ENCODE measurements around the gene CLEC20A.

The CLEC20A gene

DNA sequence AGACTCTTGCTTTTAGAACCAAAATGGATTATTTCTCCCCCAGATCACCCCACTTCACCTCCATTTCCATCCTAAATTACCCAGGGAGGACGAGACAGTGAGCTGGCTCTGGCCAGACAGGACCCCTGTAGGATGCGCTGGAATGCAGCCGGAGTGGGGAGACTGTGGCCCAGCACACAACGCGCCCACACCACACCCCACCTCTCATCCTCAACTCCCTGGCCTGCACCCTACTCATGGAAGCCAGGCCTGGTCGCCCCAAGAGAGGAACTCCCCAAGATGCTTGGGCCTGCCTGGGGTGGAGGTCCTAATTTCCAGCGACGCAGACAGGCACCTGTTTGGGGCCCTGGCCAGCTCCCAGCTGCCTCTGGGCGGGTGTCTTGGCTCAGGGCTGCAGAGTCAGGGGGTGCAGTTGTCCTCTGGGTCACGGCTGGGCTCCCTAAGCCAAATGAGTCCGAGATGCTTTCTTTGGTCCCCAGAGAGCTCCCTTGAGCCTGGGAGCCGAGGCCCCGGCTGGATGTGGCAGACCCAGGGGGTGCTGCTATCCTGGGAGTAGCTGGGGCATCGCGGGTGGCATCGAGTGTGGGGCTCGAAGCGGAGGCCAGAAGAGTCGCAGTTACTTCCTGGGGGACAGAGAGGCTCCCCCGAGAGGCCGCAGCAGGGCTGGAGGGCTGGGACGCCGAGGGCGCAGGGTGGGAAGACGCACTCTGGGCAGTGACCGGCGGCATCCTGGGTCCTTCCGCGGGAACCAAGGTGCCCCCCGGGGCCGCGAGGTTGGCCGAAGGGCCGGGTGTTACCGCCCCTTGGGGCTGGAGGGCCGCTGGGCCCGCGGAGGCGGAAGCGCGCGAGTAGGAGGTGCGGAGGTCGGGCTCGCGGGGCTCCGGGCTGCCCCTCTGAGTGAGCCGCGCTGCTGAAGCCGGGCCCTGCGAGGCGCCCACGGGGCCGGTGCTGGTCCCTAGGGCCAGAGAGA lies 10.4 kb downstream of the CLEC20A start:
- DNase-seq, result no peak

DNA sequence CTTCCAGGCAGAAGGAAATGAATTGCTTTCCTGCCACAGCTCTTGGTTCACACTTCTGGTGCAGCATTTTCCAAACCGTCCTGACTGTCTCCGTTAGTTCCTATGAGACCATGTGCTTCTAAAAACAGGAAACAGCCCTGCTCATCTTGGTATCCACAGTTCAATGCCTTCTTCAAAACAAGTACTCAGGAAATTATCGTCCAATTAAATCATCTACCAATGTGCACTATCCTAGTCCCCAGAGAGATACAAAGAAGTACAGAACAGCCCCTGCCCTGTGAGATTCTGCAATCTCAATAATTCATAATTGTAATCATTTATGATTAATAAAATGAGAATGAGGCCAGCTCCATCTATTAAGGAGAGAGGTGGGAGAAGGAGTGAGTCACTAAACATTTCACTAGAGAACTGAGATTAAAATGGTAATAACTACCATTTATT lies 11.2 kb downstream of the CLEC20A start:
- in situ Hi-C loops (cut with MboI; ENCODE audit: low pct_unique_long_range_greater_than_20kb, low sequenced_read_pairs), result no loop called here
- DNase-seq, result peak; percentile 69

More for the DNA sequence above, 10.4 kb downstream of the CLEC20A start:
- in situ Hi-C loops (cut with MboI; ENCODE audit: low pct_unique_long_range_greater_than_20kb, low sequenced_read_pairs), result no loop called here

DNA sequence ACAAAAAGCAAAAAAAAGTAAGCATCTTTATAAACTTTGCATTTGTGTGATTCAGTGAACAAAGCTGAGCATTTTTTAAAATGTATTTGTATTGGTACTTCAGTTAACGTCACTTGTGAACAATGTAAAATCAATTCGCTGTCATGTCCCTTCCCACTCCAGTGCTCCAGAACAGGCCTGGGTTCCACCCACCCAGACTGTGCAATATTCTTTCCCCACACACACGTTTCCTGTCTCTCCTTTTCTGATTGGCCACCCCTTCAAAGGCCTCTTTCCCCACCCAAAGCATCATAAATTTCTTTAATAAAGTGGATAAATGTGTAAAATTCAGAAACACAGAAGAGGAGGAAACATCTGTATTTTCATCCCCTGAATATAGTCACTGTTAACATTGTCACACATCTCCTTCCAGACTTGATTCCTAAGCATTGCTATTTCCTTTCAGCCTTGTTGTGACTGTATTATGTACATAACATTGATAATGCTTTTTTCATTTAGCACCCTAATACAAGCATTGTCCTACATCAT lies 12.0 kb downstream of the CLEC20A start:
- in situ Hi-C loops (cut with MboI; ENCODE audit: low pct_unique_long_range_greater_than_20kb, low sequenced_read_pairs), result no loop called here
- no peak for DNase-seq

DNA sequence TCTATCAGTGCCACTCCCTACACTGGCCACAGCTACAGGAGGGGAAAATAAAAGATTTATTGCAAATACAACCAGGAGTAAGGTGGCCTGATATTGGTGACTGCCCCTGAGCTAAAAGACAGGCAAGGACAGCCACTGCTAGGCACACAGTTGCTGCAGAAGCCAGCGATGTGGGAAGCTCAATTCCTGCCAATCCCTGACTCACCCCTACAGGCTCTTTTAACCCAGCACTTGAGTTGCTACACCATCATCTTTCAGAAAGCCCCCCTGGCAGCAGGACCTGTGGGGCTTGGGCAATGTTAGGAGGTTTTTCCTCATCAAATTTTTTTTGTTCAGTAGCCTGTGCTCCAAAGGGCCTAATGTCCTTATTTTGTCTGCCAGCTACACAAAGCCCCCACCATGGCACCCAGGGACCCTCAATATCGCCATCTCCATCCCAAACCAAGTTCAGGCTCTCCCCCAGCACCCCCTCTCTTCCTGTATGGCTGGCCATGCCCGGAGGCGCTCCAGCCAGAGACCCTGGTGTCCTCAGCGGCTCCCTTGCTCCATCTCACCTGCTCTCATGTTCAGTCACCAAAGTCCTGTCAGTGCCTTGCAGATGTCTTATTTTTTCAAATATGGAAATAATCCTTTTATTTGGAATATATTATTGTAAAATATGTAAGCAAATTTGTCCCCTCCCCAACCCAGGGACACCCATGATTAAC lies 13.4 kb downstream of the CLEC20A start:
- DNase-seq, result no peak
- in situ Hi-C loops (cut with MboI; ENCODE audit: low pct_unique_long_range_greater_than_20kb, low sequenced_read_pairs), result no loop called here

DNA sequence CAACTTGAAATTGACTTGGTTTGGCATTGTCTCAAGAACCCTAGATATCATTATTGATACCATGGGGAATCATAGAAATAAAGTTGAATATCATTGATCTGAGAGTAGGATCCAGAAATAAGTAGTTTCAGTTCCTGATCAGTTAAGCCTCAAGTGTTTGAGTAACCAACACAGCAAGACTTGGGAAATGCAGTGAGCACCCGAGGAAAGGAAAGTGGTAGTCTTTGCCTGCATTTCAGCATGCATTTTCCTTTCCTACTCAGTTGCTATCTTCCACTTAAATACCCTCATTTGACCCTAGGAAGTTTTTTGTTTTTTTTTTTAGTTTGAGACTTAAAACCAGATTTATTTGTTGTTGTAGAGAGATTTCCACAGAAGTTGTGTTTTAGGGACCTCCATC lies 18.9 kb downstream of the CLEC20A start:
- DNase-seq, result no peak
- in situ Hi-C loops (cut with MboI; ENCODE audit: low pct_unique_long_range_greater_than_20kb, low sequenced_read_pairs), result no loop called here

DNA sequence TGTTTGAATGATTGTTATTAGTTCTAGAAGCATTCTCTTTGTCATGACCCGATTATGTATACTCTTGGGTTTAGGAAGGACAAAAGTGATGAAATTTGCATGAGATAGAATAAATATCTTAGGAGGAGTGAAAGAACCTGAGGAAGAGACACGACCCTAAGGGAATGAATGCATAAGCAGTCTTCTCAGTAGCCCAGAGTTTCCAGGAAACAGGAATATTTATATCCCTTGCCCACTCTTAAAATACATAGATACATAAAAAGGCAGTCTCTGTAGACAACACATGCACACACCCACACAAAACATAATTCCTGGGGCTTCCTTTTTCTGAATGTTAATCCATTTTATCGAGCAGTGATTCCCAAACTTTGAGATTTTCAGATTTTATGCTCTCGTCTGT lies 19.4 kb downstream of the CLEC20A start:
- in situ Hi-C loops (cut with MboI; ENCODE audit: low pct_unique_long_range_greater_than_20kb, low sequenced_read_pairs), result no loop called here
- DNase-seq, result no peak

DNA sequence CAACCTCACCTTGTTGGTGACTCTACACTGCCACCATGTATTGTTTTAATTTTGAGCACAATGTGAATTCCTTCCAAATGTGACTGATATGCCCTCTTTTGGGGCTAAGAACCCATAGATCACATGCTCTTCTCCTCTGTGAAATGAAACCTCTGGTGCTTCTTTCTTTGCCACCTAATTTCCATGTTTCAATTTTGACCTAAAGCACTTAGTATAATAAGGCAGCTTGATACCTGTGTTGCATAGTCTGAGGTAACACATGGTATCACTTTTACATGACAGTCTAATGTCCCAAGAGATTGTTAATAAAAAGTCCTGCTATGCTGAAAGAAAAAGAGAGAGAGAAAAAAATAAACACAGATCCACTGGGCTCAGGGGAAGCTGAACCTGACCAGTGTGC lies 24.2 kb downstream of the CLEC20A start:
- in situ Hi-C loops (cut with MboI; ENCODE audit: low pct_unique_long_range_greater_than_20kb, low sequenced_read_pairs), result no loop called here
- DNase-seq, result no peak

DNA sequence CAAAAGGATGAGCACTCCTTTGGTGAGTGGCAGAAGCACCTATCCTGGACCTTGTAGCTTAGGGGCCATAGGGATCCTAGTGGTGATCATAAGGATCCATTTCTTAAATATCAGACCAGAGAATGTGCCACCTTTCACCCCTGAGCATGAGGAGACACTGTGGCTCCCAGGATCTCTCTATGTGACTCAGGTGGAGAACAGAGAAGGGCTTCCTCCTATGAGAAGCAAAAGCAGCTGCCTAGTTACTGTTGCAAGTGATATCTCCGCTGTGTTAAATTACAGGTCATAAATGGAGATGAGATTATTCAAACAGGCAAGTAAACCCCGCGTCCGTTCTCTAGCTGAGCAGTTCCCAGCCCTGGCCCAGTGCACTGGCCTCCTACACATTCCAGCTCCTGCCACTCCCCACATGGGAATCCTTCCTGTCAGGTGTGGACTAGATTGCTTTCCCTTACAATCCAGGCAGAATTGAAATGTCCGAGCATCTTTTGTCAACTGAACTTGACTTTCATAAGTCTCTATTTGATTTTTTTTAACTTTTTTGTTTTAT lies 26.3 kb downstream of the CLEC20A start:
- DNase-seq, result no peak
- in situ Hi-C loops (cut with MboI; ENCODE audit: low pct_unique_long_range_greater_than_20kb, low sequenced_read_pairs), result no loop called here

DNA sequence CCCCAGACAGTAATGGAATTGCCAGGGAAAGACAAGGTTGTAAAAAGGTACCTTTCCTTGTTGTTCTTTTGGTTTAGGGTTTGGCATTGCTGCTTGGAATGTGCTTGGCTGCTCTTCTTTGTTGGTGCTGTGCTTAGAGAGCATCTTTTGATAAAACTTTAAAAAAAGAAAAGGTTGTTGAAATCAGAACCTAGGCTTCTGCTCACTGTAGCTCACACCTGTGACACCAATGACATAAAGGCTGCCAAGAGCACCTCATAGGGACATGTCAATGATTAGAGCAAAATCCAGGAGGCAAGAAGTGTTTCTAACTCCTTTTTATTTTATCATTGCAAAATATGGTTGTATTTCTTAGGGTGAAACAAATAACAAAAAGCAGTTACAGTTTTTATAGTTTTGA lies 28.9 kb downstream of the CLEC20A start:
- in situ Hi-C loops (cut with MboI; ENCODE audit: low pct_unique_long_range_greater_than_20kb, low sequenced_read_pairs), result no loop called here
- no peak for DNase-seq

DNA sequence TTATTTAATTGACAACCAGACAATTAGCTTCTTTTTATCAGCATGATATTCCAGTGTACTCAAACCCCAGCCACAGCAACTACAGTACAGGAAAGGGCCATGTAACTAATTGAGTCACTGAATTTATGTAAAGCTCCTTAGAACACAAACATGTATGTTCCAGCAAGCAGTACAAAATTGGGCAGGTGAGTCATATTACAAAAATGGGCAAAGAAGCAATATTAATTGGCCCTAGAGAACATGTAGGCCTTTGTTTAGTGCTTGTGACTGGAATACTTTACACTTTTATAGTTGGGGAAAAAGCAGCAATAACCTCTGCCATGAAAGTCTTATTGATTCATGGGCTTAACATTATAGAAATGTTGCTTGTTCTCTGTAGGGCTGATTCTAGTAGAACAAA lies 31.8 kb downstream of the CLEC20A start:
- in situ Hi-C loops (cut with MboI; ENCODE audit: low pct_unique_long_range_greater_than_20kb, low sequenced_read_pairs), result no loop called here
- DNase-seq, result no peak

DNA sequence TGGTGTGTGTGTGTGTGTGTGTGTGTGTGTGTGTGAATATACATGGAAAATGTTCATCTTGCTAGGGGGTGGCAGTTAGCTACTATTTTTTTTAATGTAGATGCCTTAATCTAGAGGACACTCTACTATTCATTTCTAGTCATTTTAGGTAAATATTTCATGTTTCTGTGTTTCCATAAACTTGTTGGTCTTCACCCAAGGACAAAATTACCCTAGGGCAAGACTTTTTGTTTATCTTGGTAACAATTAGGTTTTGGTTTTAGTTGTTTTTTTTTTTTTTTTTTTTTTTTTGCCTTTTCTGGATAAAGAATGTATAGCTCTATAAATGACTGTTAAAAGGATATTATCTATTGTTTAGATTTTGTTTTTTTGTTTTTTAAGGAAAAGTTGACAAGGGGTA lies 32.2 kb downstream of the CLEC20A start:
- in situ Hi-C loops (cut with MboI; ENCODE audit: low pct_unique_long_range_greater_than_20kb, low sequenced_read_pairs), result no loop called here

DNA sequence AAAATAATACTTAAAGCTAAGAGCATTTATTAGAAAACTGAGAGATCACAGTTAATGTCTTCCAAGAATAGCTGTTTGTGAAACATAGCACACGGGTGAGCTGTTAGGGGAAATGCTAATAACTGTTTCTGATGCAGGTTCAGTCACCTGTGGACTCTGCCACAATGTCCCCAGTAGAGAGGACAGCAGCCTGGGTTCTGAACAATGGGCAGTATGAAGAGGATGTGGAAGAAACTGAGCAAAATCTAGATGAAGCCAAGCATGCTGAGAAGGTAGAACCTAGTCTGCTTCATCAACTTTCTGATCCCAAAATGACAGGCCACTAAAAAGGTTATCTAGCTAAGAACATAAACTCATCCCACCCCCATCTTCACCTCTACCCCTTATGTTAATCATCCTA lies 32.6 kb downstream of the CLEC20A start:
- in situ Hi-C loops (cut with MboI; ENCODE audit: low pct_unique_long_range_greater_than_20kb, low sequenced_read_pairs), result no loop called here
- DNase-seq, result no peak

More for the DNA sequence above, 32.2 kb downstream of the CLEC20A start:
- no peak for DNase-seq

DNA sequence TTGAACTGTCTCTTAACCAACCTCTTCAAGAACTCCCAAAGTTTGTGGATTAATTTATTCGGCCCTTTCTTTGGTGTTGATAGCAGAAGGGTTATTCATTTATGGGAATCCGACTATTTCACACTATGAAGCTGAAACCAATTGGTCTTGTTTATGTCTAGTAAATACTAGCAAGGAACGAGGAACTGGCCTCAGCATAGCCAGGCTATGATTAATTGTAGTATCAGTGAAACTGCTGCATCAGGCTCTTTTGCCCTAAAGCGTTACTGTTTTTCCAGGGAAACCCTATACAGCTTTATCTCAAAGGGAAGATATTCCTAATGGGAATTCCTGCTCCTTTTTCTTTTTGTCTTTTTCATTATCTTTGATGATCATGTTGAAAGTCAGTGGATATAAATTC lies 35.1 kb downstream of the CLEC20A start:
- DNase-seq, result no peak
- in situ Hi-C loops (cut with MboI; ENCODE audit: low pct_unique_long_range_greater_than_20kb, low sequenced_read_pairs), result no loop called here

DNA sequence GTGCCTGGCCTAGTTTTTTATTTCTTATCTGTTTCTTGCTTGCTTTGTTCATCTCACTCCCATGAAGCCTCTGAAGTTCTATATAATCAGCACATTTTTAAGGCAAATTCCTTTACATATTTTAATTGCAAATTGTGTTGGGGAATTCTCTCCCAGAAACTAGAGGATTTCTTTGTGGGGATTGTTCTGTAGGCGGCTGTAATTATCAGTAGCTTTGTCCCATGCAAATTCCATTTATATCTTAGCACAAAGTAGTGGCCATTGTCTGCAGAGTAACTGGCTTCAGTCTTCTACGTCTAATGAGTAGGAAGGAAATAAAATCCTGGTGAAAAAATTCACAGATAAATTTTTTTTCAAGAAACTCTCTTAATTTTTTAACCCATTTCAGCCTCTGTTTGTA lies 35.7 kb downstream of the CLEC20A start:
- in situ Hi-C loops (cut with MboI; ENCODE audit: low pct_unique_long_range_greater_than_20kb, low sequenced_read_pairs), result no loop called here
- no peak for DNase-seq

DNA sequence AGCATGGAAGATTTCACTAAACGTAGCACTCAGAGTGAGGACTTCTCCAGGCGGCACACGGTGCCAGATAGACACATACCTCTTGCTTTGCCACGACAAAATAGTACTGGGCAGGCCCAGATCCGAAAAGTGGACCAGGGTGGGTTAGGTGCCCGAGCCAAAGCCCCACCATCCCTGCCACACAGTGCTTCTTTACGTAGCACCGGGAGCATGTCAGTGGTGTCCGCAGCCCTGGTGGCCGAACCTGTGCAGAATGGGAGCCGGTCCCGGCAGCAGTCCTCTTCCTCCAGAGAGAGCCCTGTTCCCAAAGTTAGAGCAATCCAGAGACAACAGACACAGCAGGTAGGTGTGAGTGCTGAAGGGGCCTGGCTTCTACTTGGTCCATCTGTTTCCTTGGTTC lies 38.6 kb downstream of the CLEC20A start:
- in situ Hi-C loops (cut with MboI; ENCODE audit: low pct_unique_long_range_greater_than_20kb, low sequenced_read_pairs), result no loop called here
- no peak for DNase-seq

DNA sequence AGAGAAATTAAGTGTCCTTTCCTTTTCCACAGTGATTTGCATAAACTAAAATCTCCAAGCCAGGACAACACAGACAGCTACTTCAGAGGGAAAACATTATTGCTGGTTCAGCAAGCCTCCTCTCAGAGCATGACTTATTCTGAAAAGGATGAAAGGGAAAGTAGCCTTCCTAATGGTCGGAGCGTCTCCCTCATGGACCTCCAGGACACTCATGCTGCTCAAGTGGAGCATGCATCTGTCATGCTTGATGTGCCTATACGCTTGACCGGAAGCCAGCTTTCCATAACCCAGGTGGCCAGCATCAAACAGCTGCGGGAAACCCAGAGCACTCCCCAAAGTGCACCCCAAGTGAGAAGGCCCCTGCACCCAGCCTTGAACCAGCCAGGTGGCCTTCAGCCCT lies 39.1 kb downstream of the CLEC20A start:
- DNase-seq, result no peak
- in situ Hi-C loops (cut with MboI; ENCODE audit: low pct_unique_long_range_greater_than_20kb, low sequenced_read_pairs), result no loop called here

DNA sequence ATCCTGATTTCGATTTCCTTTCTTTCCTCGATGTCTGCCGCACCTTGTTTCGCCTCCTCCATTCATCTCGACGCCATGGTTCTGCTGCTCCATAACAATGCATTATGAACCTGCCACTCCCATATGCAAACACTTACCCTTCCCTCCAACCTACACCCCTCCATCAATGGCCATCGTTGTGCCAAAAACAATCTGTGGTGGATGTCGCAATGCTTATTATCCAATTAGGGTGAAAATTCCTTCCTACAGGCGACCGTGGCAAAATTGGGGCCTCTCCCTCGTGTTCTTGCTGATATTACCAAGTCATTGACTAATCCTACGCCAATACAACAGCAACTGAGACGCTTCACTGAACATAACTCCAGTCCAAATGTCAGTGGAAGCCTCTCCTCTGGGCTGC lies 40.3 kb downstream of the CLEC20A start:
- DNase-seq, result no peak
- in situ Hi-C loops (cut with MboI; ENCODE audit: low pct_unique_long_range_greater_than_20kb, low sequenced_read_pairs), result no loop called here

DNA sequence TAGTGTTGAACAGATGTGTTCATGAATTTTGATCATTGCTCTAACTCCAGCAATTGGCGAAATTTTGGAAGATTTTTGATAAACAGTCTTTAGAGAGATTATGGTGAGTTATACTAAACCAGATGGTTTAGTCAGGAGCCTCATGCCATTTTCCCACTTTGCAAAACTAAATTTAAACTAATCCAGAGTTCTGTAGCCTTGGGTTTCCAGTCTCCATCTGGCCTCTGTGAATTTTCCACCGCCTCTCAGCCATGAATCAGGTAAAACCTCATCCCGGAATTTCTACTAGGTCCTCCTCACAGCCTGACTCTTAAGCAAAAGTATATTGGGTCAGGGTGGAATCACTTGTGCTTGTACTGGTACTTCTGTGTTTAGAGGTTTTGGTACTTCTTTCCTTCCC lies 44.8 kb downstream of the CLEC20A start:
- in situ Hi-C loops (cut with MboI; ENCODE audit: low pct_unique_long_range_greater_than_20kb, low sequenced_read_pairs), result no loop called here
- DNase-seq, result no peak

DNA sequence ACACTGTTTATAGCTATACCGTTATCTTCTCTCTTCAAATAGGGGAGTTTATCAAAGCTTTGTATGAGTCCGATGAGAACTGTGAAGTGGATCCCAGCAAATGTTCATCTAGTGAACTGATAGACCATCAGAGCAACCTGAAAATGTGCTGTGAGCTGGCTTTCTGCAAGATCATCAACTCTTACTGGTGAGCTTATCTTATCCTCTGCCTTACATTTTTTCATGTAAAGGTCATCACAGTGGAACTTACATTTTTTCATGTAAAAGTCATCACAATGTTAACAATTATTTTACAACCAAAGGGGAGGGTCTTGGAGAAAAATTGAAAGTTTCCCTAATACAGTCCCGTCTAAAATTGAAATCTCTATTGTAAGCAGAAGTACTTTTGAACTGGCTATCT lies 45.2 kb downstream of the CLEC20A start:
- no peak for DNase-seq
- in situ Hi-C loops (cut with MboI; ENCODE audit: low pct_unique_long_range_greater_than_20kb, low sequenced_read_pairs), result no loop called here

DNA sequence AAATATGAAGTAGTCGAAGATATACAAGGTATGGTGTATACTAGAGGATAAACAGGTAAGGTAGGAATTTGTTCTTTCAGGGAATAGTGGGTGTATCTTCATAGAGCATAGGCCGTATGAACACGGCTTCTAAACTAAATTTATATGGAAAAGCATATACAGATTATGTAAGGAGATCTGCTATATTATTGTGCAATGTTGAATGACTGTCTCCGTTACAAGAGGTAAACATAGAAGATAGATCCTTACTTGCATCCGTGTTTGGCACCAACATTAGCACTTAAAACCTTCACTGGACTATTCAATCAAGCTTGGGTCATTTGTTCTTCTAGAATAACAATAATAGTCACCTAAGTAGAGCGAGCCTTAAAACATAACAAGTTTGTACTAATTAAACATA lies 45.9 kb downstream of the CLEC20A start:
- in situ Hi-C loops (cut with MboI; ENCODE audit: low pct_unique_long_range_greater_than_20kb, low sequenced_read_pairs), result no loop called here
- no peak for DNase-seq

Measured in KBM-7 (cell line).